SU-DHL-6 (cell line): ENCODE measurements around the gene BUB1.

Experiments
- EZH2phosphoT487 ChIP-seq: fragments of 200-600 bp; sonication (generic), shearing (Covaris generic); conservative IDR thresholded peaks from 2 replicates; pipeline ENCODE4 v1.6.1; 2018; ENCODE audit warnings: mild to moderate bottlenecking, antibody characterized with exemption, low read length, moderate library complexity, mixed read lengths
- TF ChIP-seq, protein P1 (sequence below): fragments of 200-600 bp; sonication (generic); IDR thresholded peaks from one replicate; pipeline ENCODE4 v1.5.1; 2017; ENCODE audit warnings: antibody characterized with exemption, mild to moderate bottlenecking, low read length, moderate library complexity; ENCODE audit not compliant: insufficient read depth, poor library complexity, severe bottlenecking

DNA sequence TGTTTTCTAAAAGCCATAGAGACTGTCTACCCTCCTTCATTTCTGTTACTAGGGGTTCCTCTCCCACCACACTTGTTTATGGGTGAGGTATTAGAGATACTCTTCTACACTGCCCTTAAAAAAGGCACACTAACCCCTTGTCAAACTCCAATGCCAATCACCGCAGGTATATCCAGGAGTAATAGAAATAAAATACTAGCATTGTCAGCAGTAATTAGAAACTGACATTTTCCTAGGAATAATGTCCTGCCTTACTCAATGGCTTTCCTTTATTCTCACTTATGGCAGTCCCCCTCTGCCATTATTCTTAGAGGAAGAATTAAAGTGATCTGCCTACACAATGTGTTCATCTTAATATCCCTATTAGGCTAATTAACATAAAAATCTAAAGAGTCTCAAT, 5.0 kb upstream of the BUB1 start:
- TF ChIP-seq, protein P1, sequence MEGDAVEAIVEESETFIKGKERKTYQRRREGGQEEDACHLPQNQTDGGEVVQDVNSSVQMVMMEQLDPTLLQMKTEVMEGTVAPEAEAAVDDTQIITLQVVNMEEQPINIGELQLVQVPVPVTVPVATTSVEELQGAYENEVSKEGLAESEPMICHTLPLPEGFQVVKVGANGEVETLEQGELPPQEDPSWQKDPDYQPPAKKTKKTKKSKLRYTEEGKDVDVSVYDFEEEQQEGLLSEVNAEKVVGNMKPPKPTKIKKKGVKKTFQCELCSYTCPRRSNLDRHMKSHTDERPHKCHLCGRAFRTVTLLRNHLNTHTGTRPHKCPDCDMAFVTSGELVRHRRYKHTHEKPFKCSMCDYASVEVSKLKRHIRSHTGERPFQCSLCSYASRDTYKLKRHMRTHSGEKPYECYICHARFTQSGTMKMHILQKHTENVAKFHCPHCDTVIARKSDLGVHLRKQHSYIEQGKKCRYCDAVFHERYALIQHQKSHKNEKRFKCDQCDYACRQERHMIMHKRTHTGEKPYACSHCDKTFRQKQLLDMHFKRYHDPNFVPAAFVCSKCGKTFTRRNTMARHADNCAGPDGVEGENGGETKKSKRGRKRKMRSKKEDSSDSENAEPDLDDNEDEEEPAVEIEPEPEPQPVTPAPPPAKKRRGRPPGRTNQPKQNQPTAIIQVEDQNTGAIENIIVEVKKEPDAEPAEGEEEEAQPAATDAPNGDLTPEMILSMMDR, result no peak
- TF ChIP-seq EZH2phosphoT487, result no peak
